ENCODE measurements around the gene ZNF354B. TPM values are rescaled to one million over a fixed set of nuclear protein-coding genes. Genes with fewer than 3 reads are reported as not detected.
"Not testable (repeated sequence)": the region's sequence is repeated elsewhere in the genome, so short reads cannot be mapped to it uniquely, and the experiment has no call there.

ZNF354B gene
- total and polyA plus RNA-seq, 3 donors from 2014 or later = 6.5 to 30.8 (median 24.3) TPM

GRCh38 chr5:178854284-178854683, 5.5 kb upstream of the ZNF354B start:
- no peak for DNase-seq
- WGBS, 2 donors = 56 to 61% methylated on average over 5 of the region's 5 CpGs
- Histone ChIP-seq H3K4me3 (no peak overlapping the region), H3K4me1 (peaks cover 1% of the 10 kb centered on the region), H3K36me3 (ENCODE audit: low read depth, missing control alignments) (no peaks in the 10 kb centered on the region), H3K9me3 (no peaks in the 10 kb centered on the region), H3K27me3 (no peaks in the 10 kb centered on the region), H3K27ac (no peak overlapping the region)
- intact Hi-C loops (cut with DNase I; ENCODE audit: low total_unique reads) = no loop called here
- TF ChIP-seq POLR2A (IDR thresholded peaks at IDR 0.05) = no peak
- TF ChIP-seq, protein P1, sequence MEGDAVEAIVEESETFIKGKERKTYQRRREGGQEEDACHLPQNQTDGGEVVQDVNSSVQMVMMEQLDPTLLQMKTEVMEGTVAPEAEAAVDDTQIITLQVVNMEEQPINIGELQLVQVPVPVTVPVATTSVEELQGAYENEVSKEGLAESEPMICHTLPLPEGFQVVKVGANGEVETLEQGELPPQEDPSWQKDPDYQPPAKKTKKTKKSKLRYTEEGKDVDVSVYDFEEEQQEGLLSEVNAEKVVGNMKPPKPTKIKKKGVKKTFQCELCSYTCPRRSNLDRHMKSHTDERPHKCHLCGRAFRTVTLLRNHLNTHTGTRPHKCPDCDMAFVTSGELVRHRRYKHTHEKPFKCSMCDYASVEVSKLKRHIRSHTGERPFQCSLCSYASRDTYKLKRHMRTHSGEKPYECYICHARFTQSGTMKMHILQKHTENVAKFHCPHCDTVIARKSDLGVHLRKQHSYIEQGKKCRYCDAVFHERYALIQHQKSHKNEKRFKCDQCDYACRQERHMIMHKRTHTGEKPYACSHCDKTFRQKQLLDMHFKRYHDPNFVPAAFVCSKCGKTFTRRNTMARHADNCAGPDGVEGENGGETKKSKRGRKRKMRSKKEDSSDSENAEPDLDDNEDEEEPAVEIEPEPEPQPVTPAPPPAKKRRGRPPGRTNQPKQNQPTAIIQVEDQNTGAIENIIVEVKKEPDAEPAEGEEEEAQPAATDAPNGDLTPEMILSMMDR (IDR thresholded peaks at IDR 0.05) = no peak

DNA sequence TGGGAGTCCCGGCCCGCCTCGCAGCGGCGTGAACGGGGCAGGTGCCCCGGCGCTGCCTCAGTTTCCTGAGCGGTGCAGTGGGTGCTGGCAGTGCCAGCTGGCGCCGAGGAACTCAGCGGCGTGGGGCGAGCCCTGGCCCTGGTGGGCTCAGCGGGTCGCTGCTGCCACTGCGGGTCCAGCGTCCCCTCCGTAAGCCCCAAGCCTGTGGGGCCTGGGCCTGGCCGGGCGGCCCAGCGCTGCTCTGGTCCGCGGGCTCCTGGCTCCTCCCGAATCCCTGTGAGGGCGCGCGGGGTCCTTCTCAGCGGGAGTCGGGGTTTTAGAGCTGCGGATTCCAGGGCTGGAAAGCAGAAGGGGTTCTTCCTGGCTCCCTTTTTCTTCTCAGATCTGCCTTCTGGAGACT, 862 bp downstream of the ZNF354B start:
- H3K4me3 ChIP-seq = peak overlapping the region; percentile 73 to 86
- intact Hi-C loops (cut with DNase I; ENCODE audit: low total_unique reads); DNase-seq; H3K4me1 ChIP-seq; H3K9me3 ChIP-seq; H3K36me3 ChIP-seq (ENCODE audit: low read depth, missing control alignments); H3K27me3 ChIP-seq: not testable (repeated sequence)
- no CpG with 5 or more reads among the region's 31 CpGs for WGBS, 2 donors
- peak overlapping the region in 1 of 2 donors; percentile 44 for H3K27ac ChIP-seq

DNA sequence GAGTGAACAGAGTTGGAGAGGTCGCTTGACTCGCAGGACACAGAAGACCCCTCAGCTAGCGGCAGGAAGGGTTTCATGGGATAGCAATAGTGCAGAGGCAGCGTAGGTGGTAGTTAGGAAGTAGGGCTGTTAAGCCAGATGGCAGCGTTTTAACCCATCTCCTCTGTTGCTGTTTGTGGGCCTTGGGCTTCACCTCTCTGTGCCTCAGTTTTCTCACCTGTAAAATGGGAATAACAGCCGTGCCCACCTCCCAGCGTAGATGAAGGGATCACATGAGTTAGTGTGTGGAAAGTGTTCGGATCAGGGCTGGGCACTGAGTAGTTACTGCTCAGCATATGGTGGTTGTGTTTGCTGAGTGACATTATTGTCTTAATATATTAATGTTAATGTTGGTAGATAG, 1.9 kb downstream of the ZNF354B start:
- Histone ChIP-seq H3K9me3 (no peaks in the 10 kb centered on the region), H3K4me1 (peaks cover 9% of the 10 kb centered on the region), H3K27ac (no peak overlapping the region), H3K4me3 (no peak overlapping the region), H3K27me3 (no peaks in the 10 kb centered on the region), H3K36me3 (ENCODE audit: low read depth, missing control alignments) (no peaks in the 10 kb centered on the region)
- DNase-seq = no peak
- WGBS, 2 donors = 65 to 73% methylated on average over 8 of the region's 8 CpGs
- intact Hi-C loops (cut with DNase I; ENCODE audit: low total_unique reads) = no loop called here
- TF ChIP-seq, protein P1 (IDR thresholded peaks at IDR 0.05) = no peak
- no peak for TF ChIP-seq POLR2A (IDR thresholded peaks at IDR 0.05)

DNA sequence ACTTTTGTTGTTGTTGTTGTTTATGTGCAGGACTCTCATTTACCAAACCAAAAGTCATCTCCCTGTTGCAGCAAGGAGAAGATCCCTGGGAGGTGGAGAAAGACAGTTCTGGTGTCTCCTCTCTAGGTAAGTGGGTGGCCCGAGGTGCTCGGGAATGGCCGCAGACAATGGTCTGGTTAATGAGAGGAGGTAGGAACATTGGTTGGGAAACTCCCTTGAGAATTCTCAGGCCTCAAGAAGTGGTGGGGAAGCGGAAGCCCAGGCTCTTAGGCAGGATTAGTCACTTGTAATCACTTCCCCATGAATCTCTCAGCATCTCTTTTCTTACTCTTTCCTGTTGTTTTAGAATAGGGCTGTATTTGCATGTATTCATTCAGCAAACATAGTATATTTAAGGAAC, 7.2 kb downstream of the ZNF354B start:
- DNase-seq = no peak
- H3K27me3 ChIP-seq = no peaks in the 10 kb centered on the region
- WGBS, 2 donors = 73% methylated on average over 4 of the region's 4 CpGs
- H3K27ac ChIP-seq = no peak overlapping the region
- H3K36me3 ChIP-seq (ENCODE audit: low read depth, missing control alignments) = no peaks in the 10 kb centered on the region
- no peaks in the 10 kb centered on the region for H3K9me3 ChIP-seq
- no peak for TF ChIP-seq POLR2A (IDR thresholded peaks at IDR 0.05)
- TF ChIP-seq, protein P1 (IDR thresholded peaks at IDR 0.05) = no peak
- no peak overlapping the region for H3K4me3 ChIP-seq
- intact Hi-C loops (cut with DNase I; ENCODE audit: low total_unique reads) = no loop called here
- no peaks in the 10 kb centered on the region for H3K4me1 ChIP-seq

- WGBS, 2 donors = 80 to 89% methylated on average over 8 of the region's 8 CpGs
- no peak for DNase-seq
- H3K36me3 ChIP-seq (ENCODE audit: low read depth, missing control alignments) = no peaks in the 10 kb centered on the region
- H3K9me3 ChIP-seq = no peaks in the 10 kb centered on the region
- no peaks in the 10 kb centered on the region for H3K4me1 ChIP-seq
- intact Hi-C loops (cut with DNase I; ENCODE audit: low total_unique reads) = no loop called here
- H3K27ac ChIP-seq = no peak overlapping the region
- H3K27me3 ChIP-seq = no peaks in the 10 kb centered on the region
- no peak for TF ChIP-seq POLR2A (IDR thresholded peaks at IDR 0.05)
- TF ChIP-seq, protein P1 (IDR thresholded peaks at IDR 0.05) = no peak
- no peak overlapping the region for H3K4me3 ChIP-seq
Measured at GRCh38 chr5:178869577-178869976, 9.8 kb downstream of the ZNF354B start.

Data from testis (tissue), 3 donors.